Smooth muscle cell (in vitro differentiated cells): Measurements from ENCODE around the gene CALN1. TPM values are rescaled to one million over a fixed set of nuclear protein-coding genes. Genes with fewer than 3 reads are reported as not detected.

Source experiments
- DNase-seq: peaks from one replicate; lab custom pipeline; 2025; ENCODE audit not compliant: unreplicated experiment; lab: John Stamatoyannopoulos, UW
- H2AFZ ChIP-seq: fragments of 200-600 bp; sonication (generic); 2 replicates; pipeline ENCODE4 v1.6.0; 2016; ENCODE audit warnings: antibody characterized with exemption, low read depth, mild to moderate bottlenecking
- H3F3A ChIP-seq: fragments of 200-600 bp; sonication (generic); 2 replicates; pipeline ENCODE4 v1.6.0; 2017; ENCODE audit warnings: antibody characterized with exemption, low read depth
- H3K27ac ChIP-seq: fragments of 200-600 bp; sonication (generic); 2 replicates; pipeline ENCODE4 v1.5.1; 2016; ENCODE audit warnings: low read depth, mild to moderate bottlenecking
- H3K27me3 ChIP-seq: fragments of 200-600 bp; sonication (generic); 2 replicates; pipeline ENCODE4 v1.6.1; 2016; ENCODE audit warnings: low read depth, mild to moderate bottlenecking
- H3K36me3 ChIP-seq: fragments of 200-600 bp; sonication (generic); 2 replicates; pipeline ENCODE4 v1.5.1; 2016; ENCODE audit warnings: low read depth
- H3K4me1 ChIP-seq: fragments of 200-600 bp; sonication (generic); 2 replicates; pipeline ENCODE4 v1.5.1; 2016; ENCODE audit warnings: low read depth
- H3K4me2 ChIP-seq: fragments of 200-600 bp; sonication (generic); 2 replicates; pipeline ENCODE4 v1.6.0; 2016; ENCODE audit warnings: mild to moderate bottlenecking
- H3K4me3 ChIP-seq: fragments of 200-600 bp; sonication (generic); 2 replicates; pipeline ENCODE4 v1.5.1; 2016; ENCODE audit warnings: mild to moderate bottlenecking
- H3K79me2 ChIP-seq: fragments of 200-600 bp; sonication (generic); 2 replicates; pipeline ENCODE4 v1.6.0; 2016; ENCODE audit warnings: low read depth, mild to moderate bottlenecking
- H3K9ac ChIP-seq: fragments of 200-600 bp; sonication (generic); 2 replicates; pipeline ENCODE4 v1.6.0; 2016; ENCODE audit warnings: low read depth
- H3K9me3 ChIP-seq: fragments of 200-600 bp; sonication (generic); replicated peaks from 2 replicates; pipeline ENCODE4 v1.5.1; 2016; ENCODE audit warnings: low read depth
- H4K20me1 ChIP-seq: fragments of 200-600 bp; sonication (generic); 2 replicates; pipeline ENCODE4 v1.6.0; 2016; ENCODE audit warnings: low read depth
- CTCF ChIP-seq: fragments of 200-600 bp; sonication (generic); IDR thresholded peaks from 2 replicates; pipeline ENCODE4 v1.5.1; 2017; ENCODE audit warnings: borderline replicate concordance, mild to moderate bottlenecking, antibody characterized with exemption; ENCODE audit not compliant: insufficient read depth, poor library complexity, severe bottlenecking
- WGBS: methylation state at CpG from one replicate; pipeline ENCODE4 v1.1.7; 2016; ENCODE audit warnings: low lambda C conversion rate; 5-methylcytosine and 5-hydroxymethylcytosine counted together
- polyA plus RNA-seq: library from polyadenylated mRNA; unstranded; fragments of >200 nt; fragmentation: Nextera tagmentation; extraction: Ambion mirVana; gene quantifications from 2 replicates; pipeline ENCODE4 v1.2.1, GENCODE V29; 2016
- total RNA-seq: library from RNA; depleted of rRNA; stranded (reverse); fragments of >200 nt; gene quantifications from 2 replicates; pipeline ENCODE4 v1.2.3, GENCODE V29; 2014

CALN1 gene
- total and polyA plus RNA-seq, 2 experiments from 2014 or later: not detected

GRCh38 chr7:71775648-71776047, 636.5 kb downstream of the CALN1 start:
- Histone ChIP-seq H3K27me3 (peaks cover 9% of the 10 kb centered on the region), H3F3A (no peaks in the 10 kb centered on the region), H3K9ac (no peak overlapping the region), H3K79me2 (no peaks in the 10 kb centered on the region), H3K27ac (no peak overlapping the region), H3K4me3 (no peak overlapping the region), H3K36me3 (no peaks in the 10 kb centered on the region), H2AFZ (no peak overlapping the region), H3K4me1 (no peaks in the 10 kb centered on the region), H3K9me3 (no peaks in the 10 kb centered on the region), H4K20me1 (no peaks in the 10 kb centered on the region), H3K4me2 (no peak overlapping the region)
- 59% methylated on average over 5 of the region's 5 CpGs for WGBS
- no peak for DNase-seq
- TF ChIP-seq CTCF: no peak

- Histone ChIP-seq H3K4me1 (no peaks in the 10 kb centered on the region), H3K79me2 (no peaks in the 10 kb centered on the region), H3K4me2 (no peak overlapping the region), H3F3A (no peaks in the 10 kb centered on the region), H3K27me3 (no peaks in the 10 kb centered on the region), H3K36me3 (no peaks in the 10 kb centered on the region), H3K9me3 (no peaks in the 10 kb centered on the region), H3K4me3 (no peak overlapping the region), H3K27ac (no peak overlapping the region), H4K20me1 (no peaks in the 10 kb centered on the region), H2AFZ (no peak overlapping the region), H3K9ac (no peak overlapping the region)
- DNase-seq: no peak
- 67% methylated on average over 3 of the region's 3 CpGs for WGBS
- TF ChIP-seq CTCF: no peak
Observed at GRCh38 chr7:71772779-71773178, 639.4 kb downstream of the CALN1 start.

GRCh38 chr7:71770269-71770907, 641.8 kb downstream of the CALN1 start:
- H3K27me3 ChIP-seq: no peaks in the 10 kb centered on the region
- no peak overlapping the region for H3K4me3 ChIP-seq
- H3K36me3 ChIP-seq: no peaks in the 10 kb centered on the region
- 89% methylated on average over 9 of the region's 11 CpGs for whole genome bisulfite sequencing
- H3F3A ChIP-seq: no peaks in the 10 kb centered on the region
- H4K20me1 ChIP-seq: no peaks in the 10 kb centered on the region
- no peak overlapping the region for H2AFZ ChIP-seq
- no peak overlapping the region for H3K27ac ChIP-seq
- TF ChIP-seq CTCF: no peak
- no peaks in the 10 kb centered on the region for H3K9me3 ChIP-seq
- no peaks in the 10 kb centered on the region for H3K79me2 ChIP-seq
- no peak for DNase-seq
- no peak overlapping the region for H3K4me2 ChIP-seq
- H3K9ac ChIP-seq: no peak overlapping the region
- no peaks in the 10 kb centered on the region for H3K4me1 ChIP-seq

- Histone ChIP-seq H3K9me3 (no peaks in the 10 kb centered on the region), H2AFZ (no peak overlapping the region), H3K4me2 (no peak overlapping the region), H3K79me2 (no peaks in the 10 kb centered on the region), H3K9ac (no peak overlapping the region), H3K27ac (no peak overlapping the region), H4K20me1 (no peaks in the 10 kb centered on the region), H3F3A (no peaks in the 10 kb centered on the region), H3K27me3 (no peaks in the 10 kb centered on the region), H3K4me1 (no peaks in the 10 kb centered on the region), H3K36me3 (no peaks in the 10 kb centered on the region), H3K4me3 (no peak overlapping the region)
- 86% methylated on average over 4 of the region's 4 CpGs for WGBS
- no peak for TF ChIP-seq CTCF
- DNase-seq: no peak
Observed at GRCh38 chr7:71769326-71769725, 642.8 kb downstream of the CALN1 start.
